Muscle layer of colon (tissue), 2 donors: Measurements from ENCODE around the gene FBXO11.
"Not testable (repeated sequence)": the region's sequence is repeated elsewhere in the genome, so short reads cannot be mapped to it uniquely, and the experiment has no call there.

Experiments used
- H3K27ac ChIP-seq: one replicate; pipeline ENCODE4 v1.7.0; 2013; ENCODE audit warnings: low read depth, mild to moderate bottlenecking, low read length, moderate library complexity
- H3K27me3 ChIP-seq, 2 donors: one replicate each; pipeline ENCODE4 v1.7.0; 2013; ENCODE audit warnings: low read length in 2 of 2, mild to moderate bottlenecking in 2 of 2; ENCODE audit not compliant: insufficient read depth in 2 of 2, control insufficient read depth in 1 of 2
- H3K36me3 ChIP-seq: one replicate; pipeline ENCODE4 v1.7.0; 2013; ENCODE audit warnings: mild to moderate bottlenecking, low read length; ENCODE audit not compliant: insufficient read depth
- H3K4me1 ChIP-seq: one replicate; pipeline ENCODE4 v1.7.0; 2013; ENCODE audit warnings: mild to moderate bottlenecking, low read length; ENCODE audit not compliant: insufficient read depth
- H3K4me3 ChIP-seq, 2 donors: one replicate each; pipeline ENCODE4 v1.7.0; 2013; ENCODE audit warnings: low read length in 2 of 2, low read depth in 1 of 2, mild to moderate bottlenecking in 1 of 2, moderate library complexity in 1 of 2
- H3K9ac ChIP-seq: one replicate; pipeline ENCODE4 v1.7.0; 2013; ENCODE audit warnings: low read length
- H3K9me3 ChIP-seq: one replicate; pipeline ENCODE4 v1.7.0; 2013; ENCODE audit warnings: mild to moderate bottlenecking, low read length
- donor health status: abdominal sarcoma.
- donor health status: Adenocarcinoma of cecum.

The FBXO11 gene

GRCh38 chr2:47868611-47869352 lies 37.5 kb downstream of the FBXO11 start:
- Histone ChIP-seq H3K4me3 (no peak overlapping the region), H3K27ac (no peak overlapping the region), H3K4me1 (peaks cover 47% of the 10 kb centered on the region)

GRCh38 chr2:47867205-47867604 lies 39.1 kb downstream of the FBXO11 start:
- H3K4me3 ChIP-seq = no peak overlapping the region
- H3K36me3 ChIP-seq = no peaks in the 10 kb centered on the region
- H3K27me3 ChIP-seq = no peaks in the 10 kb centered on the region
- no peak overlapping the region for H3K9ac ChIP-seq
- peaks cover 48% of the 10 kb centered on the region for H3K4me1 ChIP-seq
- H3K27ac ChIP-seq = peak overlapping the region; percentile 19
- H3K9me3 ChIP-seq = no peaks in the 10 kb centered on the region

More at GRCh38 chr2:47868611-47869352, 37.5 kb downstream of the FBXO11 start:
- Histone ChIP-seq H3K27me3 (no peaks in the 10 kb centered on the region), H3K9ac (no peak overlapping the region), H3K36me3 (peaks cover 8% of the 10 kb centered on the region), H3K9me3 (no peaks in the 10 kb centered on the region)

- Histone ChIP-seq H3K36me3 (no peaks in the 10 kb centered on the region), H3K9ac (no peak overlapping the region), H3K9me3 (no peaks in the 10 kb centered on the region), H3K4me1 (peaks cover 37% of the 10 kb centered on the region), H3K27ac (no peak overlapping the region), H3K4me3 (no peak overlapping the region), H3K27me3 (no peaks in the 10 kb centered on the region)
These were observed 41.7 kb downstream of the FBXO11 start for GRCh38 chr2:47864566-47864965.

GRCh38 chr2:47862949-47863348 lies 43.3 kb downstream of the FBXO11 start:
- Histone ChIP-seq H3K9ac (no peak overlapping the region), H3K27ac (no peak overlapping the region), H3K4me1 (peaks cover 30% of the 10 kb centered on the region), H3K9me3 (no peaks in the 10 kb centered on the region), H3K27me3 (no peaks in the 10 kb centered on the region), H3K36me3 (no peaks in the 10 kb centered on the region), H3K4me3 (no peak overlapping the region)

- H3K27me3 ChIP-seq, H3K27ac ChIP-seq, H3K4me1 ChIP-seq, H3K9me3 ChIP-seq, H3K36me3 ChIP-seq, H3K4me3 ChIP-seq, H3K9ac ChIP-seq: not testable (repeated sequence)
These were observed 53.1 kb downstream of the FBXO11 start for GRCh38 chr2:47853067-47853777.

- Histone ChIP-seq H3K9ac (no peak overlapping the region), H3K4me1 (peaks cover 5% of the 10 kb centered on the region), H3K36me3 (no peaks in the 10 kb centered on the region), H3K27ac (no peak overlapping the region), H3K9me3 (no peaks in the 10 kb centered on the region), H3K4me3 (no peak overlapping the region), H3K27me3 (no peaks in the 10 kb centered on the region)
These were observed 56.1 kb downstream of the FBXO11 start for GRCh38 chr2:47850198-47850597.

GRCh38 chr2:47849368-47849767 lies 56.9 kb downstream of the FBXO11 start:
- Histone ChIP-seq H3K27ac (no peak overlapping the region), H3K4me3 (no peak overlapping the region), H3K4me1 (peaks cover 5% of the 10 kb centered on the region), H3K27me3 (no peaks in the 10 kb centered on the region), H3K9ac (no peak overlapping the region), H3K9me3 (no peaks in the 10 kb centered on the region), H3K36me3 (no peaks in the 10 kb centered on the region)

- no peaks in the 10 kb centered on the region for H3K27me3 ChIP-seq
- H3K27ac ChIP-seq = no peak overlapping the region
- no peaks in the 10 kb centered on the region for H3K36me3 ChIP-seq
- H3K9me3 ChIP-seq = no peaks in the 10 kb centered on the region
- peaks cover 11% of the 10 kb centered on the region for H3K4me1 ChIP-seq
- no peak overlapping the region for H3K9ac ChIP-seq
- H3K4me3 ChIP-seq = no peak overlapping the region
These were observed 62.1 kb downstream of the FBXO11 start for GRCh38 chr2:47844162-47844561.

GRCh38 chr2:47843407-47843806 lies 62.9 kb downstream of the FBXO11 start:
- Histone ChIP-seq H3K9me3 (no peaks in the 10 kb centered on the region), H3K4me3 (no peak overlapping the region), H3K4me1 (peaks cover 11% of the 10 kb centered on the region), H3K27me3 (no peaks in the 10 kb centered on the region), H3K36me3 (peaks cover 5% of the 10 kb centered on the region), H3K27ac (no peak overlapping the region), H3K9ac (no peak overlapping the region)

- H3K4me3 ChIP-seq = no peak overlapping the region
- H3K27ac ChIP-seq = no peak overlapping the region
- no peaks in the 10 kb centered on the region for H3K27me3 ChIP-seq
These were observed 63.5 kb downstream of the FBXO11 start for GRCh38 chr2:47842846-47843245.

GRCh38 chr2:47838686-47839085 lies 67.6 kb downstream of the FBXO11 start:
- Histone ChIP-seq H3K36me3 (peaks cover 26% of the 10 kb centered on the region), H3K9ac (no peak overlapping the region)

More at GRCh38 chr2:47842846-47843245, 63.5 kb downstream of the FBXO11 start:
- Histone ChIP-seq H3K4me1 (peaks cover 11% of the 10 kb centered on the region), H3K9me3 (no peaks in the 10 kb centered on the region), H3K36me3 (peaks cover 5% of the 10 kb centered on the region), H3K9ac (no peak overlapping the region)

More at GRCh38 chr2:47838686-47839085, 67.6 kb downstream of the FBXO11 start:
- H3K4me1 ChIP-seq = peaks cover 6% of the 10 kb centered on the region
- no peaks in the 10 kb centered on the region for H3K27me3 ChIP-seq
- H3K9me3 ChIP-seq = no peaks in the 10 kb centered on the region
- H3K27ac ChIP-seq = no peak overlapping the region
- H3K4me3 ChIP-seq = no peak overlapping the region
